Measurements from ENCODE around the gene CASP6. TPM values are rescaled to one million over a fixed set of nuclear protein-coding genes. Genes with fewer than 3 reads are reported as not detected.

CASP6 gene
- total RNA-seq, 1 experiment from 2014 or later: 22.4 TPM

DNA sequence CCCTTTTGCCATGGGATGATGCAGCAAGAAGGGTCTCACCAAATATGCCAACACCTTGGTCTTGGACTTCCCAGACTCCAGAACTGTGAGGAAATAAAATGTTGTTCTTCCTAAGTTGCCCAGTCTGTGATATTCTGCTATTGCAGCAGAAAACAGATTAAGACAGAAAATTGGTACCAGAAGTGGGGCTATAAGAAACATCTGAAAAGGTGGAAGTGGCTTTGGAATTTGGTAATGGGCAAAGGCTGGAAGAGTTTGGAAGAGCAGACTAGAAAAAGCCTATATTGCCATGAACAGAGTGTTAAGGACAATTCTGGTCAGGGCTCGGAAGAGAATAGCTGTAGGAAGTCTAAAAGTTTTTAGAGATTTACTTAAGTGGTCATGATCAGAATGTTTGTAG lies 27.4 kb downstream of the CASP6 start:
- no peaks in the 10 kb centered on the region for H3K79me2 ChIP-seq (ENCODE audit: low read depth)
- TF ChIP-seq EZH2 (IDR thresholded peaks at IDR 0.05; ENCODE audit: low read depth) (no peak), CTCF (conservative IDR thresholded peaks at IDR 0.05) (no peak)
- BruUV-seq (replicated peaks): no TSS peak
- H3K4me2 ChIP-seq: no peak overlapping the region
- H3F3A ChIP-seq (ENCODE audit: insufficient read depth, low read depth): no peaks in the 10 kb centered on the region
- ChIA-PET CTCF (no interaction called here), POLR2A (ENCODE audit: unreplicated experiment) (no interaction called here)
- no peak overlapping the region for H2AFZ ChIP-seq
- H3K36me3 ChIP-seq (ENCODE audit: low read depth): no peaks in the 10 kb centered on the region
- intact Hi-C loops (cut with micrococcal nuclease; ENCODE audit: unreplicated experiment): no loop called here
- no peaks in the 10 kb centered on the region for H3K9me2 ChIP-seq (ENCODE audit: insufficient read depth)
- no peaks in the 10 kb centered on the region for H4K20me1 ChIP-seq (ENCODE audit: insufficient read depth)
- H3K27me3 ChIP-seq (ENCODE audit: insufficient read depth, low read depth): no peaks in the 10 kb centered on the region
- H3K9me3 ChIP-seq (ENCODE audit: insufficient read depth, low read depth): no peaks in the 10 kb centered on the region
- H3K4me3 ChIP-seq: no peak overlapping the region
- DNase-seq: no peak
- H3K27ac ChIP-seq: no peak overlapping the region
- no peaks in the 10 kb centered on the region for H3K4me1 ChIP-seq (replicated peaks; ENCODE audit: insufficient read depth)

GRCh38 chr4:109675181-109675580 lies 28.1 kb downstream of the CASP6 start:
- Histone ChIP-seq H3K36me3 (ENCODE audit: low read depth) (no peaks in the 10 kb centered on the region), H3F3A (ENCODE audit: insufficient read depth, low read depth) (no peaks in the 10 kb centered on the region), H3K9me3 (ENCODE audit: insufficient read depth, low read depth) (no peaks in the 10 kb centered on the region), H3K27ac (no peak overlapping the region), H3K9me2 (ENCODE audit: insufficient read depth) (no peaks in the 10 kb centered on the region), H3K4me2 (no peak overlapping the region), H2AFZ (no peak overlapping the region), H3K27me3 (ENCODE audit: insufficient read depth, low read depth) (no peaks in the 10 kb centered on the region), H3K79me2 (ENCODE audit: low read depth) (no peaks in the 10 kb centered on the region), H3K4me1 (replicated peaks; ENCODE audit: insufficient read depth) (no peaks in the 10 kb centered on the region), H4K20me1 (ENCODE audit: insufficient read depth) (no peaks in the 10 kb centered on the region), H3K4me3 (no peak overlapping the region)
- intact Hi-C loops (cut with micrococcal nuclease; ENCODE audit: unreplicated experiment): no loop called here
- DNase-seq: no peak
- ChIA-PET CTCF (no interaction called here), POLR2A (ENCODE audit: unreplicated experiment) (no interaction called here)
- no TSS peak for BruUV-seq (replicated peaks)
- no peak for TF ChIP-seq CTCF (conservative IDR thresholded peaks at IDR 0.05)
- no peak for TF ChIP-seq EZH2 (IDR thresholded peaks at IDR 0.05; ENCODE audit: low read depth)

DNA sequence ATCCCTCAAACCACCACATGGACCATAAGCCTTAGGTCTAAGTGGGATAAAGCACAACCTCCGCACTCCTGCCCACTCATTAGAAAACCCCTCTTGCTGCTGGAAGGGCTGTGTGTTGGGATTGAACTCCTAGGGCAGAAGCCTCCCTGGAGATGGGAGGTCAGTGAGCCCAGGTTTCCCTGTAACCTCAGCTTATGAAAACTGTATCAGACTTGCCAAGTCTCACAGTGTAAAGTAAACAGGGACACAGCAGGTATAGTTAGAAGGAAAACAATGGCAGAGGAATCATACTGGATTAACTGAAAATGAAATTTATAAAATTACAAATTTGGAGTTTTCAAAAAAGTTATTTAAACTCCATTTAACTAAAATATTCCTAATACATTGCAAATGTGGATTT lies 29.9 kb downstream of the CASP6 start:
- no peak overlapping the region for H2AFZ ChIP-seq
- H3K79me2 ChIP-seq (ENCODE audit: low read depth): no peaks in the 10 kb centered on the region
- H3K9me3 ChIP-seq (ENCODE audit: insufficient read depth, low read depth): no peaks in the 10 kb centered on the region
- ChIA-PET POLR2A (ENCODE audit: unreplicated experiment) (no interaction called here), CTCF (no interaction called here)
- H3K27ac ChIP-seq: no peak overlapping the region
- no peaks in the 10 kb centered on the region for H3K27me3 ChIP-seq (ENCODE audit: insufficient read depth, low read depth)
- no TSS peak for BruUV-seq (replicated peaks)
- H3F3A ChIP-seq (ENCODE audit: insufficient read depth, low read depth): no peaks in the 10 kb centered on the region
- TF ChIP-seq CTCF (conservative IDR thresholded peaks at IDR 0.05) (no peak), EZH2 (IDR thresholded peaks at IDR 0.05; ENCODE audit: low read depth) (no peak)
- H4K20me1 ChIP-seq (ENCODE audit: insufficient read depth): no peaks in the 10 kb centered on the region
- H3K36me3 ChIP-seq (ENCODE audit: low read depth): no peaks in the 10 kb centered on the region
- no peak overlapping the region for H3K4me2 ChIP-seq
- intact Hi-C loops (cut with micrococcal nuclease; ENCODE audit: unreplicated experiment): no loop called here
- DNase-seq: no peak
- H3K9me2 ChIP-seq (ENCODE audit: insufficient read depth): no peaks in the 10 kb centered on the region
- H3K4me3 ChIP-seq: no peak overlapping the region
- H3K4me1 ChIP-seq (replicated peaks; ENCODE audit: insufficient read depth): no peaks in the 10 kb centered on the region
